Activated CD8-positive, alpha-beta T cell treated with anti-CD3 and anti-CD28 coated beads, Interleukin-2, amount 10 ng/mL, durations not matched to agents 7 days and 5 days (primary cell): ENCODE data around the gene ITGB3BP. TPM values are rescaled to one million over a fixed set of nuclear protein-coding genes. Genes with fewer than 3 reads are reported as not detected.
A peak's percentile ranks its signal among the peaks of the same experiment; 100 is the strongest.

Experiments
- ATAC-seq: fragments of 150-1000 bp; cut with Tn5 transposase; one replicate; pipeline ENCODE4 v1.10.0; 2021; ENCODE audit warnings: moderate library complexity
- CTCF ChIA-PET: fragments of 350-600 bp; sonication (Branson Sonifier 250); formaldehyde crosslinking; loops from one replicate; lab custom pipeline; 2021; ENCODE audit warnings: antibody characterized with exemption; lab: Charles Lee
- POLR2A ChIA-PET: fragments of 350-600 bp; sonication (Branson Sonifier 250); formaldehyde crosslinking; loops from one replicate; lab custom pipeline; 2021; ENCODE audit warnings: antibody characterized with exemption; lab: Charles Lee
- DNase-seq: peaks from one replicate; pipeline ENCODE4 v3.0.0-alpha.2; 2020
- H3K27ac Mint-ChIP-seq: one replicate; pipeline ENCODE4 v1.8.0; 2021; ENCODE audit warnings: mild to moderate bottlenecking, mixed read lengths
- H3K27me3 Mint-ChIP-seq: one replicate; pipeline ENCODE4 v1.8.0; 2021; ENCODE audit warnings: low read depth, mixed read lengths
- H3K36me3 Mint-ChIP-seq: one replicate; pipeline ENCODE4 v1.8.0; 2021; ENCODE audit warnings: low read depth, mixed read lengths
- H3K4me1 Mint-ChIP-seq: one replicate; pipeline ENCODE4 v1.8.0; 2021; ENCODE audit warnings: low read depth, mixed read lengths
- H3K4me3 Mint-ChIP-seq: one replicate; pipeline ENCODE4 v1.8.0; 2021; ENCODE audit warnings: mild to moderate bottlenecking, mixed read lengths
- H3K9me3 Mint-ChIP-seq: one replicate; pipeline ENCODE4 v1.8.0; 2022; ENCODE audit warnings: mixed read lengths; ENCODE audit not compliant: insufficient read depth
- total RNA-seq, 2 experiments: library from RNA; stranded (reverse); gene quantifications; one replicate each; pipeline ENCODE4 v1.2.3, GENCODE V29; 2021

The ITGB3BP gene
- total RNA-seq, 2 experiments from 2014 or later, result 69.5 to 74.4 TPM

- Mint-ChIP-seq H3K27ac (no peak overlapping the region), H3K4me1 (no peaks in the 10 kb centered on the region), H3K4me3 (no peak overlapping the region), H3K36me3 (no peaks in the 10 kb centered on the region), H3K9me3 (no peaks in the 10 kb centered on the region), H3K27me3 (no peaks in the 10 kb centered on the region)
- ChIA-PET POLR2A (interaction anchor here (0.6 kb wide), 1 partner anchor 1227 kb away, joined by 6 read pairs; no protein-coding TSS in a partner anchor), CTCF (interaction anchor here (1.5 kb wide), 2 partner anchors 8 to 12 kb away, joined by 3 to 5 read pairs; no protein-coding TSS in a partner anchor)
- ATAC-seq, result no peak
- DNase-seq, result no peak
Observed at GRCh38 chr1:63545780-63546179, 22.8 kb upstream of the ITGB3BP start.

GRCh38 chr1:63537940-63538339 is 14.9 kb upstream of the ITGB3BP start:
- POLR2A ChIA-PET, result interaction anchor here (1.5 kb wide), 1 partner anchor 16 kb away, joined by 3 read pairs; no protein-coding TSS in a partner anchor
- DNase-seq (no peak), ATAC-seq (no peak)
- Mint-ChIP-seq H3K36me3 (peaks cover 4% of the 10 kb centered on the region), H3K27me3 (no peaks in the 10 kb centered on the region), H3K9me3 (no peaks in the 10 kb centered on the region), H3K4me1 (no peaks in the 10 kb centered on the region), H3K27ac (no peak overlapping the region), H3K4me3 (no peak overlapping the region)
- CTCF ChIA-PET, result interaction anchor here (0.8 to 2.6 kb wide), 9 partner anchors 8 to 211 kb away, joined by 3 to 12 read pairs (median 4); no protein-coding TSS in a partner anchor

GRCh38 chr1:63537006-63537405 is 14.0 kb upstream of the ITGB3BP start:
- ChIA-PET CTCF (interaction anchor here (1.2 to 2.6 kb wide), 4 partner anchors 9 to 210 kb away, joined by 3 to 12 read pairs (median 4); no protein-coding TSS in a partner anchor), POLR2A (no interaction called here)
- peaks cover 7% of the 10 kb centered on the region for H3K36me3 Mint-ChIP-seq
- no peaks in the 10 kb centered on the region for H3K27me3 Mint-ChIP-seq
- H3K4me1 Mint-ChIP-seq, result no peaks in the 10 kb centered on the region
- H3K27ac Mint-ChIP-seq, result no peak overlapping the region
- H3K9me3 Mint-ChIP-seq, result no peaks in the 10 kb centered on the region
- no peak for DNase-seq
- no peak for ATAC-seq
- H3K4me3 Mint-ChIP-seq, result no peak overlapping the region

- Mint-ChIP-seq H3K36me3 (peaks cover 7% of the 10 kb centered on the region), H3K4me1 (no peaks in the 10 kb centered on the region), H3K4me3 (no peak overlapping the region), H3K27me3 (no peaks in the 10 kb centered on the region), H3K27ac (no peak overlapping the region), H3K9me3 (no peaks in the 10 kb centered on the region)
- ChIA-PET POLR2A (no interaction called here), CTCF (no interaction called here)
- DNase-seq, result no peak
- ATAC-seq, result no peak
Observed at GRCh38 chr1:63534406-63534805, 11.4 kb upstream of the ITGB3BP start.

GRCh38 chr1:63533931-63534330 is 10.9 kb upstream of the ITGB3BP start:
- Mint-ChIP-seq H3K4me1 (no peaks in the 10 kb centered on the region), H3K27ac (no peak overlapping the region), H3K9me3 (no peaks in the 10 kb centered on the region), H3K36me3 (peaks cover 7% of the 10 kb centered on the region), H3K27me3 (no peaks in the 10 kb centered on the region), H3K4me3 (no peak overlapping the region)
- DNase-seq, result no peak
- ATAC-seq, result no peak
- ChIA-PET CTCF (no interaction called here), POLR2A (no interaction called here)

- Mint-ChIP-seq H3K4me3 (no peak overlapping the region), H3K36me3 (peaks cover 11% of the 10 kb centered on the region), H3K27me3 (no peaks in the 10 kb centered on the region), H3K4me1 (no peaks in the 10 kb centered on the region), H3K9me3 (no peaks in the 10 kb centered on the region), H3K27ac (no peak overlapping the region)
- ATAC-seq (no peak), DNase-seq (no peak)
- CTCF ChIA-PET, result no interaction called here
- POLR2A ChIA-PET, result no interaction called here
Observed at GRCh38 chr1:63532727-63533126, 9.7 kb upstream of the ITGB3BP start.

- peaks cover 9% of the 10 kb centered on the region for H3K36me3 Mint-ChIP-seq
- peaks cover 26% of the 10 kb centered on the region for H3K4me1 Mint-ChIP-seq
- ATAC-seq (no peak), DNase-seq (no peak)
- POLR2A ChIA-PET, result interaction anchor here (0.9 kb wide), 1 partner anchor 12 kb away, joined by 3 read pairs; no protein-coding TSS in a partner anchor
- CTCF ChIA-PET, result interaction anchor here (1.8 kb wide), 1 partner anchor 14 kb away, joined by 8 read pairs; no protein-coding TSS in a partner anchor
- no peak overlapping the region for H3K27ac Mint-ChIP-seq
- H3K27me3 Mint-ChIP-seq, result no peaks in the 10 kb centered on the region
- H3K4me3 Mint-ChIP-seq, result peak overlapping the region; percentile 97
- no peaks in the 10 kb centered on the region for H3K9me3 Mint-ChIP-seq
Observed at GRCh38 chr1:63524201-63524600, 1.2 kb upstream of the ITGB3BP start.

- H3K27me3 Mint-ChIP-seq, result no peaks in the 10 kb centered on the region
- ATAC-seq (peak; percentile 31), DNase-seq (no peak)
- H3K27ac Mint-ChIP-seq, result peak overlapping the region; percentile 98
- POLR2A ChIA-PET, result interaction anchor here (0.9 to 1.0 kb wide), 3 partner anchors 11 to 156 kb away, joined by 3 to 7 read pairs (median 3); partner anchors contain the start of gene ALG6
- H3K9me3 Mint-ChIP-seq, result no peaks in the 10 kb centered on the region
- H3K36me3 Mint-ChIP-seq, result peaks cover 9% of the 10 kb centered on the region
- CTCF ChIA-PET, result interaction anchor here (1.8 kb wide), 1 partner anchor 15 kb away, joined by 8 read pairs; no protein-coding TSS in a partner anchor
- peak overlapping the region; percentile 97 for H3K4me3 Mint-ChIP-seq
- peaks cover 26% of the 10 kb centered on the region for H3K4me1 Mint-ChIP-seq
Observed at GRCh38 chr1:63523738-63524137, 713 bp upstream of the ITGB3BP start.

- no peak overlapping the region for H3K4me3 Mint-ChIP-seq
- ATAC-seq (no peak), DNase-seq (no peak)
- no peaks in the 10 kb centered on the region for H3K9me3 Mint-ChIP-seq
- H3K27ac Mint-ChIP-seq, result no peak overlapping the region
- CTCF ChIA-PET, result no interaction called here
- POLR2A ChIA-PET, result no interaction called here
- H3K27me3 Mint-ChIP-seq, result no peaks in the 10 kb centered on the region
- peaks cover 10% of the 10 kb centered on the region for H3K4me1 Mint-ChIP-seq
- peaks cover 7% of the 10 kb centered on the region for H3K36me3 Mint-ChIP-seq
Observed at GRCh38 chr1:63516629-63517028, 6.4 kb downstream of the ITGB3BP start.

- ATAC-seq (no peak), DNase-seq (no peak)
- peaks cover 13% of the 10 kb centered on the region for H3K36me3 Mint-ChIP-seq
- H3K4me1 Mint-ChIP-seq, result no peaks in the 10 kb centered on the region
- H3K4me3 Mint-ChIP-seq, result no peak overlapping the region
- no peak overlapping the region for H3K27ac Mint-ChIP-seq
- ChIA-PET CTCF (no interaction called here), POLR2A (interaction anchor here (0.8 kb wide), 1 partner anchor 11 kb away, joined by 3 read pairs; the partner anchor contains the start of genes EFCAB7 and ITGB3BP)
- H3K9me3 Mint-ChIP-seq, result no peaks in the 10 kb centered on the region
- no peaks in the 10 kb centered on the region for H3K27me3 Mint-ChIP-seq
Observed at GRCh38 chr1:63512584-63512983, 10.4 kb downstream of the ITGB3BP start.

GRCh38 chr1:63509718-63510117 is 13.3 kb downstream of the ITGB3BP start:
- H3K27ac Mint-ChIP-seq, result no peak overlapping the region
- POLR2A ChIA-PET, result no interaction called here
- no peaks in the 10 kb centered on the region for H3K27me3 Mint-ChIP-seq
- ATAC-seq (no peak), DNase-seq (no peak)
- H3K9me3 Mint-ChIP-seq, result no peaks in the 10 kb centered on the region
- CTCF ChIA-PET, result no interaction called here
- H3K4me1 Mint-ChIP-seq, result no peaks in the 10 kb centered on the region
- H3K36me3 Mint-ChIP-seq, result peaks cover 30% of the 10 kb centered on the region
- no peak overlapping the region for H3K4me3 Mint-ChIP-seq

GRCh38 chr1:63506782-63507181 is 16.2 kb downstream of the ITGB3BP start:
- POLR2A ChIA-PET, result interaction anchor here (0.6 kb wide), 1 partner anchor 11 kb away, joined by 4 read pairs; no protein-coding TSS in a partner anchor
- CTCF ChIA-PET, result no interaction called here
- no peak overlapping the region for H3K4me3 Mint-ChIP-seq
- H3K27me3 Mint-ChIP-seq, result no peaks in the 10 kb centered on the region
- H3K27ac Mint-ChIP-seq, result no peak overlapping the region
- no peak for DNase-seq
- H3K4me1 Mint-ChIP-seq, result no peaks in the 10 kb centered on the region
- no peaks in the 10 kb centered on the region for H3K9me3 Mint-ChIP-seq
- H3K36me3 Mint-ChIP-seq, result peaks cover 39% of the 10 kb centered on the region
- ATAC-seq, result no peak
